Stimulated activated CD4-positive, alpha-beta T cell treated with anti-CD3 and anti-CD28 coated beads, Interleukin-15, amount 100 ng/mL, for 24 hours (primary cell): Measurements from ENCODE around the gene WNT4.

ENCODE experiments used
- DNase-seq: peaks from one replicate; pipeline ENCODE4 v3.0.0-alpha.2; 2020

Gene WNT4

DNA sequence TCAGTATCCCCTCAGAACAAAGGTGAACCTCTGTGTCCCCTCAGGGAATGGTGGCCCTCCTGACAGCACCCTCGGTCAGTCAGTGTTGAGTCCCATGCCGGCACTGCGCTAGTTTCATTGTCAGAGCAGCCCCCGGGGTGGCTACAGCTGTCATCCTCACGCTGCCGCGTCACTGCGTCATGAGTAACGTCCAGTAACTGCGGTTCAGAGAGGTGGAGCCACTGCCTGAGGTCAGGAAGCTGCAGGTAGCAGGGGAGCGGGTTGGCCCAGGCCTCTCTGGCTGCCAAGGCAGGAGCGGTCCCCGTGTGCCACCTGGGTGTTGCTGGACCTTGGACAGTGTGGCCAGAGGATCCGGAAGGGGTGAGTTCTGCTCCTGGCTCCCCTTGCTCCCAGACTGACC is 20.2 kb upstream of the WNT4 start:
- DNase-seq, result no peak

DNA sequence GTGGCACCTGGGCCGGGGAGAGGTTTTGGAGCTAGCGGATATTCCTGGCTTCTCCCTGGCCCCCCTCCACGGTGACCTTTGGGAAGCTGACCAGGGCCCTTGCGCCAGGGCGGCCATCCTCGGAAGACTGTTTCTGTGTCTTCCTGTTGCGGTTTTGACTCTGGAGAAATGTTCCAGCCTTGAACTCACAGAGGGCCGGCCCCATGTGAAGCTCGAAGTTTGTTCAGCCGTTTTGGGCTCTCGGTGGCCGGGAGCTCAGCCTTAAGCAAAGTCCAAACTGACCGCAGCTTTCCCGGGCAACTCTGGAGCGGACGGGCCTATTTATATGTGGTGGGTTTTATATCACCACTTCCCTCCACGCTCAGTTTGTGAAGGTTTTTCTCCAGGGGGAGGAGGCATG is 17.0 kb upstream of the WNT4 start:
- no peak for DNase-seq

DNA sequence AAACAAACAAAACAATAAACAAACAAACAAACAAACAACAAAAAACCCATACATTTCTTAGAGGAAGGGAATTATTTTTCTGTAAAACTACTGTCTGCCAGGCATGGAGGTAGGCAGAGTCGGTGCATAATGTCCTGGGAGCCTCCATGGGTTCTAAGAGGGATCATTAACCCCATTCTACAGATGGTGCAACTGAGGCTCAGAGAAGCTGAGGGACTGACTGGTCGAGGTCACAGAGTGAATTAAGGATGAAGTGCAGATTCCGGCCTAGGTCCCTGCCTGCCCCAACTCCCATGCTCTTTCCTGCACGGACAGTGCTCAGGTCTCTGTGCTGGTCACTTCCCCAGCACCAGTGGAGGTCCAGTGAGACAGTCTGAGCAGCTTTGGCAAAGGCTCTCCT is 15.8 kb upstream of the WNT4 start:
- DNase-seq, result no peak

DNA sequence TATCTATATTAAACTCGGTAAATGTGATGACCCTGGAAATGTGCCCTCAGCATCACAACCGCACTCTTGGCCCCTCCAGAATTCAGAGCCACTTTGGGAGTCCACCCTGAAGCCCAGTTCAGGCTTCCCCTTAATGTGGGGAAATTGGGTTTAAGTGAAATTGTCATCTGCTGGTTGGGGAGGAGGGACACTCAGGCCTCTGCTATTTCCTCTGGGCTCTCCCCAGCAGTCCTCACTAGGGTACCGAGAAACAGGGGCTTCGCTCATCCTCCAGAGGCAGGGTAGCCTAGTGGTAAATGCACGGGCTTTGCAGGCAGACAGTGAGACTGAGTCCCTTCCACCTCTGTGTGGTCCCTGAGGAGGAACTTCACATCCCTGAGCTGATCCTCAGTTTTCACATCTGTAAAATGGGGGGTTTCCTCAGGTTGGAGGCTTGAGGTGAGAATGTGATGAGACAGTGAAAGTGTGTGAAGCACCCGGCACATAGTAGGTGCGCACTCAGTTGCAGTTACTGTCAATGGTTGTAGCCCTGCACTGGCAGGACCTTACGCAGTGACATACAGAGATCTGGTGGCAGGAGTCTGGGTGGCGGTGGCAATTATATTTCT is 14.6 kb upstream of the WNT4 start:
- DNase-seq, result no peak

DNA sequence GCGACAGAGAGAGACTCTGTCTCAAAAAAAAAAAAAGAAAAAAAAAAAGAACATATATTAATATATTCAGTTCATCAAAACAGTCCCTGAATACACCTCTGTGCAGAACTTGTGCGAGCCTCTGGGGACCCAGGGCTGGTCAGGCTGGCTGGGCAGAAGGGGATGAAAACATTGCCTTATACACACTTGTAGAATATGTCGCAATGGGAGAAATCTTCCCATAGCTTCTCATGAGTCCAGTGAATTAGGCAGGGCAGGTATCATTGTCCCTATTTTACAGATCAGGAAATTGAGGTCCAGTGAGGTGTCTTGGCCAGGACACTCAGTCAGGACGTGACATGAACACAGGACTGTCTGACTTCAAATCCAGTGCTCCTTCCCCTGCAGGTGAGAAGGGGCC is 12.6 kb upstream of the WNT4 start:
- DNase-seq, result no peak

DNA sequence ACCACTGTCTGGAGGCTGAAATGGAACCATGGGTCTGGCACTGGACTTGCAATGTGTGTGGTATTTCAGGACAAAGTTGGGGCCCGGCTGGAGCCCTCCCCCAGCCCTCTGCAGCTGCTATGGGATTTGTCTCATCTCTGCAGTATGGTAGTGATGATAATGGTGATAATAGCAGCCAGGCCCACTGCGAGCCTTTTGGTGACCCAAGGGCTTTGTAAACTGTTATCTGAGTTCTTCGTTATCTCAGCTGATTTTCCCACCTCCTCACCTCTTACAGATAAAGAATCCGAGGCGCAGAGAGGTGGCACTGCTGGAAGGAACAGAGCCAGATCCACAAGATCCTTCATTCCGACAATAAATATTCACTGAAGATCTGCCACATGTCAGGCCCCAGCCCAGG is 11.7 kb upstream of the WNT4 start:
- DNase-seq, result no peak

DNA sequence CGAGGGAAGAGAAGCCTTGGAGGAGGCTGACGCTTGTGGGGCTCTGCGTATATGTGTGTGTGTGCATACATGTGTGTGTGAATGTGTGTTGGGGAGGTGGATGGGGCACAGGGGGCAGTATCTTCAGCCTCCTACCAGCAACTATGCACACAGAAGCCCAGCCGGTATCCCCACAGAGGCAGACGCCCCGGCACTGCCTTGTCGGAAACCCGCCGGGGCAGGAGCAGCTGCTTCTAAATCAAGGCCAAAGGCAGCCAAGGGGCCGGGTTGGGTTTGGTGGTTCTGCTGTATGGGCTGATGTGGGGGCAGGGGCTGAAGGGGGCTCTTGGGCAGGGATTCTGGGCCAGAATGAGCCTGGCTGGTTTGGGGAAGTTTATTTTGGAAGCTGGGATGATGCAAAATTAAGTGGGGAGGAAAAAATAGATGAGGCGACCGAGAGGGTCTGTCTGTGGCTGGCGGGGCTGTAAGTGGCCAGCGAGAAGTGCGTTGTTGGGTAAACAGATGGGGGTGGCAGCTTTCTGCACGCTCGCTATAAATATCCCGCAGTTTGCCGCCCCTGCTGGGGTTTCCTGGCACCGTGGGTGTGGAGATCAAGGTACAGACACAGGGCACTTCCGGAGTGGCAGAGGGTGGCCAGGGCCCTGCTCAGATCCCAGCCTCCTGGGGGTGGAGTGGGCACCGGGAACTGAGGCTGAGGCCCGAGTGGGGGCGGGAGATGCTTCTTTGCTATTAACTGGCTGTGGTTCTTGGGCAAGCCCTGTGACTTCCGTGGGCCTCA is 11.0 kb upstream of the WNT4 start:
- DNase-seq, result no peak

DNA sequence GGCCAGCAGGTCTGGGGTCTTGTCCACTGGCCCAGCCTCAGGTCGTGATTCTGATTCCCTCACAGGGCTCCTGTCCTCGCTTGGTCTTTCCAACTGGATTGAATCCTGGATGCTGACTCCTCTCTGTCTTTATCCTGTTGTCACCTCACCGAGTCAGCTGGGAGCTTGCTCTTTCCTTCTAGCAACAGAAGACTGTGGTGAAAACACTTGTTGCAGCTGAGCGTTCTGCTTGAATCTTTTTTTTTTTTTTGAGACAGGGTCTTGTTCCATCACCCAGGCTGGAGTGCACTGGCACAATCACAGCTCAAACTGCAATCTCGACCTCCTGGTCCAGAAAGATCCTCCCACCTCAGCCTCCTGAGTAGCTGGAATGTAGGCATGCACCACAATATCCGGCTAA is 8.0 kb upstream of the WNT4 start:
- DNase-seq, result no peak

DNA sequence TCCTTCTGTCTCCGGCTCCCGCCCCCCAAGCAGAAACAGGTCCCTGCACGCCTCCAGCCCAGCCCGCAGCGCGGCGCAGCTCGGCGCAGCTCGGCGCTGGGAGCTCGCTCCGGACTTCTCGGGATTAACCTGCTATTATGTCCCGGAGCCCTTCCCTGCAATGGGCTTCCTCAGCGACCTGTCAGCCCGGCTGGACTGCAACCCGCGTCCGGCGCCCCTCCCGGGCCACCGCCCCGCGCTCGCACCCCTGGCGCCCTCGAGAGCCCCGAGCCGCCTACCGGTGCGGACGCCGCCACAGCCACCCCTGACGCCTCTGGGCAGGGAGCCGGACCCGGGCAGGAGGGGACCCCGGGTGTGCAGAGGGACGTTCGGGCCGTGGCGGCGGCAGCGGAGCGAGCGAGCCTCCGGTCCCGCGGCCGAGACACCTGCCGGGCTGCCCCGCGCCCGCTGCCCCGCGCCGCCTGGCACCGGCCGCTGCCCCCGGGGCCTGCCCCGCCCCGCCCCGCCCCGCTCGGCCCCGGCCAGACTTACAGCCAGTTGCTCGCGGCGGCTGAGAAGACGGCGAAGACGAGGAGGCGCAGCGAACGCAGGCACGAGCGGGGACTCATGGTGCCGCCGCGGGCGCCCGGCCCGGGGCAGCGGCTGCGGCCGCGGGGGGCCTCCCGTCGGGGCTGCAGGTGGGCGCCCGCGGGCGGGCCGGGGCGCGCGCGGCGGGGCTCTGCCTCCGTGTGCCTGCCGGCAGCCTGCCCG is 407 bp downstream of the WNT4 start:
- peak; percentile 34 for DNase-seq

DNA sequence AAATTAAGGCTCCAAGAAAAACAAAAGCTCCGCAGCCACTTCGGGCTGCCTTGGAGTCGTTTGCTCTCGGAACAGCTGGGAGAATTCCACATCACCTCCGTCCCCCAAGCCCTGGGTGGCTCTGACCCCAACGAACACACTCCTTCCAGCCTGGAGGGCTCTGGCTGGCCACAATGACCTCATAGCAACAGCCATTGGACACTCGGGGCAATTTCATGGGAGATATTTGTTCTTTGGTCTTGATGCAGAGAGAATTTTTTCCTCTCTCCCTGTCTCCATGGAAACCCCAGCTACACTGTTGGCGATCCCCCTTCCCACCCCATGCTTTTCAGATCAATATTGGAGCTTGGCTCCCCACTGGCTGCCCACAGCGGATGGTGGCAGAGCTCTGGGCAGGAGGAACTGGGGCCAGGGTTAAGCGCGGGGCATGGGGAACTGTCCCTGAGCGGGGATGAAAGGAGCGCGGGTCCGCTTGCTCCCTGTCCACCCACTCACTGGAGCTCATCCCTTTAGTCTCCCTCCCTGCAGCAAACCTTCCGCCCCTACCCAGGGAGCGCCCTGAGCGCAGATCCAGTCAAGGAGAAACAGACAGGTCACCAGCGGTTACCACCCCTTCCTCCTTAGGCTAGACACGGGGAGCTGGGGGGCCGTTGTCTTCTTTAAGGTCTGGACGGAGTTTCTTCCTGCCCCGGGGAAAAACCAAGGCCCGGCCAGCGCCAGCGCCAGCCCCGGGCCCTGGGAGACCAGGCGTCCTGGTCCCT is 1.2 kb downstream of the WNT4 start:
- DNase-seq, result no peak

DNA sequence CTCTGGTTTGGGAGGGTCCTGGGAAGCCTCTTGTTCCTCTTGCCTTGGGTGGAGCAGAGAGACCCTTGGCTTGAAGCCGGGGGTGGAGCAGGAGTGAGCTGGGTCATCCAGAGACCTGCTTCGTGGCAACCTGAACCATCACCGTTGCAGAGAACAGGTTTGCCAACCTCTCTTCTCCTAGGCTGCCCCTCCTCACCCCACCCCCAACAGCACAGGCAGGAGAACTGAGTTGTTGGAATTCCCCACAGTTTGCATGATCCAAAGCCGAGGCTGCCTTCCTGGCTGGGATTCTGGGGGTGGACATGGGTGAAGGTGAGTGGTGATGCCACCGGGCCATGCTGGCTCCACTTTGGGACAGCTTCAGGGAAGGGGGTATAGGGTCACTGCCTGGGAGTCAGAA is 2.2 kb downstream of the WNT4 start:
- no peak for DNase-seq

DNA sequence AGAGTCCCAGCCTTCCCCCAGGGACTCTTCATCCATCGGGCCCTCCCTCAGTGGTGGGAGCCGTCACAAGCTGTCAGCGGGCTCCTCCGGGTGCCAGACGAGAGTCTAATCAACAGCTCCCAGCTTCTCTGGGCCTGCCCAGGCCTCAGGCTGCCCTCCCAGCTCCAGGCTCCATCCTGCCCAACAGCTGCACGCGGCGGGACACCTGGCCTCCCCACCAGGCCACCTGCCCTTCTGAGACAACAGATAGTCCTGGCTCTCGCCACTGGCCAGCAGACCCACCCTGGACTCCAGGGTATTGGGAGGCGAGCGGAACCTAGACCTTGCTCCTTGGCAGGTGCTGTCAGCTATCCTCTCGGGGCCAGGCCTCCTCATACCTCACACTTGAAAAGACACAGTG is 3.1 kb downstream of the WNT4 start:
- no peak for DNase-seq

DNA sequence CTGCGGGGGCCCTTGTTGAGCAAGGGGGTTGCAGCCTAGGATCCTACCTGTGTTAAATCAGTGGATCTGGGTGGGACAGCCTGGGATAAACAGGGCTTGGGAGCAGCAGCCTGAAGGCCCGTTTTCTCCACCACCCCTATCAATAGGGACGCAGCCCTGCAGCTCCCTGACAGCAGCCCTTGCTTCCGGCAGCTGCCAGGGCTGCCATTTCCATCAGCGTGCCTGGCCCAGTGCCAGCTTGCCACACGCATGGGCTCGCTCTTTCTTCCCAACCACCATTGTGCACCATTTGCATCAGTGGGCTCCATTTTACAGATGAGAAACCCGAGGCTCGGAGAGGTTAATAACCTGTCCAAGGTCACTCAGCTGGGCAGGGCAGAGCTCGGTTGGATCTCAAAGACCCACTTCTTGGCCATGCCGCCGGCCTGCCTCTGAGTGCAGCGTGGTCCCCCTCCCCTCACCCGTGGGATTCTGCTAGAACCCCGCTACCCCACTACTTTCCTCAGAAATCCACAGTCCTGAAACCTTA is 3.8 kb downstream of the WNT4 start:
- DNase-seq, result no peak

DNA sequence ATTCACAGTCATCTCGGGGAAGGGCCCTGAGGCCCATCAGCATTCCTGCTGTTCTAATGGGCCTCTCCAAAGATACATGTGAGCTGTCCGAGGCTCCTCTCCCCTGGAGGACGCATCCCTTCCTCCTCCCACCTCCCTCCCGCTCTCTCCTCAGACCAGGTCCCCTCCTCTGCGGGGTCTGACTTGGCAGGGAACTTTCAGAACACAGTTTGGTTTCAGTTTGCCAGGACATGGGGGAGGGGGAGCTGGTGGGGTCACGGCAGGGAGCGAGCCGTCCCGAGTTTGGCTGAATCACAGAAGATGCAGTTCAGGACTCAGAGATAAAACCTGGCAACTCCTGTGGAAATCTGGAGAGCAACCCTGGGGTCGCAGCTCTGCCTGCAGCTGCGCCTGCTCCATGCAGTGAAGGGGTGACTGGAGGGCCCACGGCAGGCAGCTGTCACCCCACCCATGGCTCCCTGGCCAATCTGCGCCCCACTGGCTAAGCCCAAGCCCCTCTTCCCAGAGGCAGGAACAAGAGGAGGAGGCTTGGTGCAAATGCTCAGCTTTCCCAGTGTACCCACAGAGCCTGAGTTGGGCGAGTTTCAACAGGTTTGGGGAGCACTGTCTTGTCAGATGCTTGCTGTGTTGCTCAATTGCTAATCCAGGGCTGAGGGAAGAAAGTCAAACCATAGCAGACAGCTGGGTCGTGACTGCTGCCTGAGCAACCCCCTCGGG is 5.7 kb downstream of the WNT4 start:
- DNase-seq, result no peak

DNA sequence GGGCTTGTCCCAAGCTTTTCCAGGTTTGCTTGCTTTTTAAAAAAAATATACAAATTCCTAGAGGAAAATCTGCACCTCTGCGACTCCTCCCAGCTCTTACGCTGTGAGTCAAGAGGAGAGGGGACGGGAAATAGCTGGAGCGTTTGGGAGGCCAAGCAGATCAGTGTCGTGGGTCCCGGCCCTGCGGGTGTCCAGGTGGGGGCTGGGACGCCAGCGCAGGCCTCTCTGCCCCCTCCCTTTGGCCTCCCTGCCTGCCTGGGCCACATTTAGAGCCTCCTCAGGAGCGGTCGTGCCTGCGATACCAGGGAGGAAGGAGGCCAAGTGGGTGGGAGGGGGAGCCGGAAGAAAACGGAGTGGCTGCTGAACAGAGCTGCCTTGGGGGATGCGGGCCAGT is 9.0 kb downstream of the WNT4 start:
- DNase-seq, result no peak

DNA sequence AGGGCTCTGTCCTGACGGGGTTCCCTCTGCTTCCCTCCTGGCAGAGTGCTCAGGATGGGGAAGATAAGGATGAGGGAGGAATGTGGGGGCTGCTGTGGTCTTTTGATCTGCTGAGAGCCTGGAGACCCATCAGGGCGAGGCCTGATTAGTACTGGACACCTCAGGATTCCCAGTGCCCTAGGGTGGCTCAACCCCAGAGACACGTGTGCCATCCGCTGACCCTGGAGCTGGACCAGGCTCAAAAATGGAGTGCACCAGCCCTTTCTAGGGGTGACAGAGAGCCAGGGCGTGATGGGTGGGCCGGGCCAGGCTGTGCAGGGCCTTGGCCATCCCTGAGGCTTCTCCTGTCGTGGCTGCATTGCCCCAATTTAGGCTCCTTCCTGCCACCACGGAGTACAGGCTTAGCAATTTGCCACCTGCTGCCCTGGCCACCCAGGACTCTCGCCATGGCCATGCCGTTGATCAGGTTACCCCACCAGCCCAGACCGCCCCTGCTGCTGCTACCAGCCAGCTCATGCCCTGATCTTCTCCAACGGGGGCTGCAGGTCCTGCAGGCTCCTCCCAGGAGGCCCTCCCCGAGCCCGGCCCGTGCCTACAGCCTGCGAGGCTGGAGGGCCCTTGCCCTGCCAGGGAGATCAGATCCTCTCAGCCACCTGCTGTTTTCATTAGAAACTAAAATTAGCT is 9.5 kb downstream of the WNT4 start:
- DNase-seq, result no peak

DNA sequence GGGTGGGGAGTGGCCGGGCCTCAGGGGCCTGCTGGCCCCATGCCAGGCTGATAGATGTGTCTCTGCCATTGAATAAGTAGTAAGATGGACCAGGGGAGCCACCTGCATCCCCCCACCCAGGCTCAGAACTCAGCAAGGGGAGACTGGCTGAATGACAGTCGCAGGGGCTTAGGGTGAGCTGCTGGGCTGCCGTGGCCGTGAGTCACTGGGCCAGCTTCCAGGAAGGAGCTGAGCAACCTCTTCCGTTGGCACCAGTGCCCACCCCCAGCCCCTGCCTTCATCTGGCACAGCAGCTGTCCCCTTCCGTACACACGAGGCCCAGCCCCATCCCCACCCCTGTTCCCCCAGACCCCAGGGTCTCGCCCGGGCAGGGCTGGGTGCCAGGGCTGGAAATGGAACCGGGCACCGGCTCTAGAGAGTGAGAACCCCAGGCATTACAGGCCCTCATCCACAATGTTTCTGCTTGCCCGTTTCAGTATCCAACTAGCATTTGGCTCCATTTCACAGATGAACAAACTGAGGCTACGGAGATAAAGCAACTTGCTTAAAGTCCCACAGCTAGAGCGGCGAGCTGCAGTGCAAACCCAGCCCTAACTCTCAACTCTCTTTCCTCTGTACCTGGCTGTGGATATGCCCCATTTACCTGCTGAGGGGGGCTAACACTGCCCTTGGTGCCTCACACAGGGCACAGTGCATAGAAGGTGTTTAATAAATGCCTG is 10.2 kb downstream of the WNT4 start:
- DNase-seq, result no peak

DNA sequence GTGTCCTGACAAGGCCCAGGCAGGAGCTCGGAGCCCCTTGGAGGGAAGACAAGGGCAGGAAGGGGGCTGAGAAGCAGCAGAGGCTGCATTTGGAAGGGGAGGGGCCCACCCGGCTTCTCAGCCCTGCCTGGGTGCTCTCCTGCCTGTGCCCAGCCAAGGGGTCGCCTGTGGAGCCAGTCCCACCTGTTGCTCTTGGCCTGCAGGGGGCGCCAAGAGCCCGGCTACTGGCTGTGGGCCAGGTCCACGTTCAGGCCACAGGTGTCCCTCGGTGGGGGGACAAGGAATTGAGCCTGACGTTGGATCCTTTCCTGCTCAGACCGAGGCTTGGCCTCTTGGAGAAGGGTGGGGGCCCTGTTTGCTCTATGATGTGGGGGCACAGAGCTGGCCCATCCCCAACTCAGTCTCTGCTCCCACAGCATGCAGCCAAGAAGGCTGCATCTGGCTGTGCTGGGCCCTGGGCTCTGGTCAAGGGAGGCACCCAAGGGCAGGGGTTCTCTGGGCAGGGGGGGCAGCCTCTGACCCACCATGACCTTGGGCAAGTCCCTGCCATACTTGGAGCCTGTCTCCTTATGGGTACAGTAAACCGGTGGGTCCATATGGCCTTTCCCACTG is 10.9 kb downstream of the WNT4 start:
- peak; percentile 74 for DNase-seq

DNA sequence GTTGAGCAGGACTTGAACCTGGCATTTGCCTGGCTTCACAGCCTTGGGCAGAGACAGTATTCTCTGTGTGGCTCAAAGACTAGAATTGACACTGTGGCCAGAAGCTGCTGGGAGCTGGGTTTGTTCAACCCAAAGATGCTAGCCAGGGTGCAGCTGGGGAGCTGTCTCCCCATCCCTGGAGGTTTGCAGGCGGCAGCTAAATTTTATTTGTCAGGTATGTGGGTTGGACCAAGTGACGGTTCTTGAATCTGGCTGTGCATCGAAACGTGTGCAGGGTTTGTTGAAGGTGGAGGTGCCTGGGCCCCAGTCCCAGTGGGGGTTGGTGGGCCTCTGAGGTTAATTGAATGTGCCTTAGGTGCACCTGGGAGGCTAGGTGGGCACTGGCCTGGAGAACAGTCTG is 11.8 kb downstream of the WNT4 start:
- no peak for DNase-seq

DNA sequence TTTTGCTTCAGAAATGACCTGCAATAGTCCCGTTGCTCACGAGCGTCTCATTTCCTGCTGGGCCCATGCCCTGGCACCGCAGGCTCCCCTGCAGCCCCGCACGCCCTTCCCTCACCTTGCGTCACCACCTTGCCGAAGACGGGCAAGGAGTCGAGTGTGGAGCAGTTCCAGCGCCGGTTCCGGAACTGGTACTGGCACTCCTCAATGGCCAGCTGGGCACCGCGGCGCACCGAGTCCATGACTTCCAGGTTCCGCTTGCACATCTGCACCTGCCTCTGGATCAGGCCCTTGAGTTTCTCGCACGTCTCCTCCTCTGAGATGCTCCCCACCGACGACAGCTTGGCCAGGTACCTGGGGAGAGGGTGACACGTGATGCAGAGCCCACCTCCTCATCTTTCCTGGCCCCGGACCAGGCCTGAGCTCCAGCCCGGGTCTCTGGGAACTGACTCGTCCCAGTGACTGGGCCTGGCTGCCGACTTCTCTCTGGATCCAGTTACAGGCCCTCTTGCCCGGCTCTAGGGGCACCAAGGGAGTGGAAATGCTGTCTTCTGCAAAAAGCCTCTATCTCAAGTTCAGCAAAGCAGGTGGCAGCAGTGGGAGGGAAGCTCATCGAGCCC is 13.3 kb downstream of the WNT4 start:
- DNase-seq, result no peak
